H1 (cell line): ENCODE data around the gene SNX33. TPM values are rescaled to one million over a fixed set of nuclear protein-coding genes. Genes with fewer than 3 reads are reported as not detected.
"Not testable (repeated sequence)": the region's sequence is repeated elsewhere in the genome, so short reads cannot be mapped to it uniquely, and the experiment has no call there.

Experiments used
- CTCF ChIA-PET: fragments of 300-600 bp; sonication (Branson Sonifier 250); formaldehyde crosslinking; loops from one replicate; lab custom pipeline; 2021; ENCODE audit not compliant: partially characterized antibody; lab: Charles Lee
- POLR2A ChIA-PET: fragments of 300-600 bp; sonication (Branson Sonifier 250); formaldehyde crosslinking; loops from one replicate; lab custom pipeline; 2021; ENCODE audit warnings: inconsistent platforms; ENCODE audit not compliant: partially characterized antibody; lab: Charles Lee
- DNase-seq, 2 experiments: peaks; one replicate each; pipeline versions ENCODE4 v3.0.0 to v3.0.0-alpha.2; 2010 to 2022; ENCODE audit warnings: low spot score in 2 of 2, low read depth in 1 of 2, mixed read lengths in 1 of 2
- FAIRE-seq: peaks from 2 replicates; lab custom pipeline; 2011; peaks lifted over from hg19 to GRCh38; lab: Jason Lieb, UNC
- H2AFZ ChIP-seq: 2 replicates; pipeline ENCODE4 v1.8.1; 2012; ENCODE audit warnings: low read length, inconsistent platforms
- H2AK5ac ChIP-seq: 2 replicates; pipeline ENCODE4 v1.6.1; 2013; ENCODE audit warnings: low read depth, low read length
- H2BK120ac ChIP-seq: replicated peaks from 2 replicates; pipeline ENCODE3; 2013; ENCODE audit warnings: low read depth, low read length, inconsistent platforms
- H2BK12ac ChIP-seq: 2 replicates; pipeline ENCODE4 v1.6.1; 2013; ENCODE audit warnings: low read depth, low read length
- H2BK15ac ChIP-seq: 2 replicates; pipeline ENCODE4 v1.6.1; 2013; ENCODE audit warnings: low read length
- H2BK20ac ChIP-seq: 2 replicates; pipeline ENCODE4 v1.6.1; 2013; ENCODE audit warnings: low read length
- H2BK5ac ChIP-seq: 2 replicates; pipeline ENCODE4 v1.6.1; 2013; ENCODE audit warnings: low read depth, low read length
- H3K14ac ChIP-seq: 2 replicates; pipeline ENCODE4 v1.6.1; 2013; ENCODE audit warnings: inconsistent platforms; ENCODE audit not compliant: insufficient read length
- H3K18ac ChIP-seq: 2 replicates; pipeline ENCODE4 v1.6.1; 2013; ENCODE audit warnings: low read length; ENCODE audit errors: extremely low read depth
- H3K23ac ChIP-seq: 2 replicates; pipeline ENCODE4 v1.6.1; 2013; ENCODE audit warnings: inconsistent platforms; ENCODE audit not compliant: insufficient read length
- H3K23me2 ChIP-seq: 2 replicates; pipeline ENCODE4 v1.6.1; 2013; ENCODE audit warnings: low read depth, low read length
- H3K27ac ChIP-seq: 2 replicates; pipeline ENCODE4 v1.6.1; 2011; ENCODE audit warnings: low read depth, low read length, inconsistent platforms
- H3K27me3 ChIP-seq, 4 experiments: replicated peaks in 1 of 4; 1 replicate in 1 of 4; 2 replicates in 3 of 4; pipeline versions ENCODE4 v1.6.1 to v1.8.1; 2011 to 2013; ENCODE audit warnings: low read length in 3 of 4, mild to moderate bottlenecking in 3 of 4, inconsistent platforms in 2 of 4, mixed read lengths in 2 of 4, moderate library complexity in 1 of 4; ENCODE audit not compliant: control insufficient read depth in 3 of 4, insufficient read depth in 3 of 4; ENCODE audit errors: extremely low read depth in 1 of 4
- H3K36me3 ChIP-seq, 4 experiments: 2 replicates each; pipeline versions ENCODE4 v1.6.1 to v1.8.1; 2011 to 2013; ENCODE audit warnings: mild to moderate bottlenecking in 4 of 4, low read length in 3 of 4, moderate library complexity in 2 of 4, control low read depth in 1 of 4, inconsistent platforms in 1 of 4; ENCODE audit not compliant: insufficient read depth in 4 of 4, control insufficient read depth in 2 of 4
- H3K4ac ChIP-seq: replicated peaks from 2 replicates; pipeline ENCODE3; 2013; ENCODE audit warnings: low read length, low read depth, mixed read lengths, inconsistent platforms; ENCODE audit not compliant: insufficient read length
- H3K4me1 ChIP-seq, 4 experiments: replicated peaks in 1 of 4; 1 replicate in 1 of 4; 2 replicates in 3 of 4; pipeline versions ENCODE4 v1.6.1 to v1.8.1; 2011 to 2013; ENCODE audit warnings: low read length in 3 of 4, inconsistent platforms in 2 of 4, mixed read lengths in 1 of 4; ENCODE audit not compliant: insufficient read depth in 4 of 4, control insufficient read depth in 3 of 4
- H3K4me2 ChIP-seq, 2 experiments: 2 replicates each; pipeline versions ENCODE4 v1.6.1 to v1.8.1; 2011 to 2013; ENCODE audit warnings: low read depth in 2 of 2, low read length in 2 of 2, control low read depth in 1 of 2, inconsistent platforms in 1 of 2, mild to moderate bottlenecking in 1 of 2; ENCODE audit not compliant: insufficient read depth in 1 of 2
- H3K4me3 ChIP-seq, 4 experiments: fragments of 200-600, 300-600 bp in 1 of 4; sonication (generic), shearing (Covaris generic), sonication (Bioruptor Twin) in 1 of 4; 2 replicates each; pipeline versions ENCODE4 v1.5.1 to v1.8.1; 2011 to 2016; ENCODE audit warnings: low read length in 4 of 4, low read depth in 3 of 4, control low read depth in 2 of 4, inconsistent platforms in 2 of 4, mild to moderate bottlenecking in 2 of 4, mixed read lengths in 1 of 4, moderate library complexity in 1 of 4; ENCODE audit not compliant: insufficient read depth in 2 of 4; ENCODE audit errors: extremely low read depth in 1 of 4
- H3K56ac ChIP-seq: replicated peaks from 2 replicates; pipeline ENCODE3; 2013; ENCODE audit warnings: low read depth, mild to moderate bottlenecking, mixed read lengths, low read length, inconsistent platforms; ENCODE audit not compliant: insufficient read length
- H3K79me1 ChIP-seq: 2 replicates; pipeline ENCODE4 v1.6.1; 2013; ENCODE audit warnings: low read depth, low read length, control low read depth
- H3K79me2 ChIP-seq, 2 experiments: 2 replicates each; pipeline versions ENCODE4 v1.6.1 to v1.8.1; 2012 to 2013; ENCODE audit warnings: low read length in 2 of 2, mild to moderate bottlenecking in 2 of 2, inconsistent platforms in 1 of 2; ENCODE audit not compliant: insufficient read depth in 2 of 2, control insufficient read depth in 1 of 2
- H3K9ac ChIP-seq, 4 experiments: replicated peaks in 1 of 4; 1 replicate in 1 of 4; 2 replicates in 3 of 4; pipeline versions ENCODE4 v1.6.1 to v1.8.1; 2011 to 2013; ENCODE audit warnings: low read depth in 3 of 4, low read length in 3 of 4, control low read depth in 2 of 4, mild to moderate bottlenecking in 2 of 4, moderate library complexity in 2 of 4, inconsistent platforms in 1 of 4; ENCODE audit errors: extremely low read depth in 1 of 4
- H3K9me3 ChIP-seq, 2 experiments: 2 replicates each; pipeline versions ENCODE4 v1.6.1 to v1.8.1; 2012 to 2013; ENCODE audit warnings: mild to moderate bottlenecking in 2 of 2, moderate library complexity in 2 of 2, control low read depth in 1 of 2, inconsistent platforms in 1 of 2, low read depth in 1 of 2, low read length in 1 of 2, mixed read lengths in 1 of 2; ENCODE audit not compliant: insufficient read depth in 2 of 2
- H4K20me1 ChIP-seq, 2 experiments: replicated peaks in 1 of 2; 2 replicates each; pipeline versions ENCODE3 to v1.8.1; 2011 to 2013; ENCODE audit warnings: inconsistent platforms in 2 of 2, low read length in 2 of 2, mild to moderate bottlenecking in 1 of 2; ENCODE audit not compliant: insufficient read depth in 2 of 2, control insufficient read depth in 1 of 2
- H4K5ac ChIP-seq: 2 replicates; pipeline ENCODE4 v1.6.1; 2013; ENCODE audit warnings: low read length, low read depth, mixed read lengths, inconsistent platforms; ENCODE audit not compliant: insufficient read length
- H4K8ac ChIP-seq: 2 replicates; pipeline ENCODE4 v1.8.0; 2013; ENCODE audit warnings: mild to moderate bottlenecking, moderate library complexity, low read length, inconsistent platforms; ENCODE audit not compliant: insufficient read depth; ENCODE audit errors: extremely low read depth
- H4K91ac ChIP-seq: replicated peaks from 2 replicates; pipeline ENCODE3; 2013; ENCODE audit warnings: low read length, mixed read lengths, inconsistent platforms; ENCODE audit not compliant: insufficient read length
- WGBS, 2 experiments: shearing (Covaris generic) in 1 of 2; methylation state at CpG; one replicate each; pipeline versions ENCODE4 v1.1.6 to v1.1.7; 2013 to 2015; ENCODE audit warnings: low lambda C conversion rate in 2 of 2, mixed read lengths in 2 of 2, inconsistent platforms in 1 of 2, low coverage in 1 of 2, missing lambda C conversion rate in 1 of 2; ENCODE audit not compliant: insufficient replicate concordance in 2 of 2, insufficient coverage in 1 of 2, insufficient read length in 1 of 2; ENCODE audit errors: extremely low coverage in 1 of 2, missing lambda C conversion rate in 1 of 2; 5-methylcytosine and 5-hydroxymethylcytosine counted together
- polyA plus RNA-seq, 7 experiments: library from polyadenylated mRNA; depleted of rRNA in 3 of 7; stranded (reverse) in 5 of 7; unstranded in 2 of 7; fragments of >200 nt in 5 of 7; fragments of 200-250 nt in 2 of 7; gene quantifications; 1 replicate in 5 of 7; 2 replicates in 1 of 7; 4 replicates in 1 of 7; pipeline versions ENCODE4 v1.2.1 to v1.2.3, GENCODE V29; 2011 to 2013; ENCODE audit warnings: missing spikeins in 2 of 7, mixed read lengths in 2 of 7
- total RNA-seq: library from RNA; stranded (reverse); fragmentation: NEBNext Ultra II Directional; extraction: Animal tissue kit (Norgen Biotek cat#: 25700); gene quantifications from 2 replicates; pipeline ENCODE4 v1.2.1, GENCODE V29; 2021

SNX33 gene
- total and polyA plus RNA-seq, 2 of the 8 experiments (the other 6 are each of a cell fraction or from before 2014, with no cell fraction given) = 14.3 to 22.9 TPM

DNA sequence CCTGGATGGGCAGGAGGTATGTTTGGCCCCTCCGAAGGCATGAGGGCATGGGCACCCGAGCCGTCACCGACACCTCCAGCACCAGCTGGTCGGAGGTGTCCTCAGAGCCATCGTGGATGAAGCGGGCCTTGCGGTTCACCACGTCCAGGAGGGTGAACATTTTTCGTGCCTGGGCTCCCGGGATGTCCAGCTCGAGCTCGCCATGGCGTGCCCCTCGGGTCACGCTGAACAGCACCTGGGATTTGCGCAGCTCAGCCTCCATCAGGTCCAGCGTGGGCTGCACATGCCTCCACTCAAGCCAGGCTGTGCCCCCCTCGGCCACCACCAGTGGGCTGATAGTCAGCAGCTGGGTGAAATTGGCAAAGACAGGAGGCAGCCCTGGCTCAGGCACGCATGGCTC, 41.7 kb downstream of the SNX33 start:
- H4K20me1 ChIP-seq, H3K27ac ChIP-seq, H3K18ac ChIP-seq, H2AFZ ChIP-seq, H3K4me3 ChIP-seq, H3K27me3 ChIP-seq, H2BK20ac ChIP-seq, DNase-seq, CTCF ChIA-PET, FAIRE-seq, H3K4ac ChIP-seq, H3K4me2 ChIP-seq, POLR2A ChIA-PET, H3K9me3 ChIP-seq, H3K9ac ChIP-seq, H2AK5ac ChIP-seq, H2BK120ac ChIP-seq, H2BK15ac ChIP-seq, H3K36me3 ChIP-seq, H4K91ac ChIP-seq, H4K5ac ChIP-seq, H3K79me2 ChIP-seq, H3K14ac ChIP-seq, H3K79me1 ChIP-seq, H2BK5ac ChIP-seq, H3K56ac ChIP-seq, H3K23me2 ChIP-seq, H4K8ac ChIP-seq, H3K23ac ChIP-seq, H2BK12ac ChIP-seq: not testable (repeated sequence)
- 90% methylated on average over 20 of the region's 20 CpGs; no CpG with 5 or more reads in 1 of the 2 experiments for WGBS, 2 experiments
- peaks cover 2 to 13% (median 6%) of the 10 kb centered on the region in 4 experiments for H3K4me1 ChIP-seq

DNA sequence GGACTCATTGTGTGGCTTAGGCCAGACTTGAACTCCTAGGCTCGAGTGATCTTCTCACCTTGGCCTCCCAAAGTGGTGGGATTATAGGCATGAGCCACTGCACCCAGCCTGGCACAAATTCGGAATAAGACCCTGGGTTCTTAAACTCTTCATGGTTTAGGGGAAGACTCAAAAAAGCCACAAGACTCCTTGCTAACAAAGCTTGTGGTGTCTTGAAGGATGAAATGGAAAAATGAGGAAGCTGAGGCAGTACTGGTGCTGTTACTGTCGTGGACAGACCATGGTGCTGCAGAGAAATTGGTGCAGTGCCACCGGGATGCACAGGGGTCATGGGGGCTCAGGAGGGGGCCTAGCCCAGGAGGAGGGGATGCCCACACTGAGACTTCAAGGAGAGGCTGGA, 44.6 kb downstream of the SNX33 start:
- peaks cover 8 to 22% (median 13%) of the 10 kb centered on the region in 4 experiments for H3K4me1 ChIP-seq
- H3K23me2 ChIP-seq, H3K27ac ChIP-seq, H2BK5ac ChIP-seq, H4K20me1 ChIP-seq, H3K27me3 ChIP-seq, H4K91ac ChIP-seq, H3K4ac ChIP-seq, H4K5ac ChIP-seq, H3K9ac ChIP-seq, POLR2A ChIA-PET, H3K36me3 ChIP-seq, H3K23ac ChIP-seq, H3K79me2 ChIP-seq, H2BK20ac ChIP-seq, H3K4me3 ChIP-seq, H2AFZ ChIP-seq, H3K4me2 ChIP-seq, H4K8ac ChIP-seq, H3K14ac ChIP-seq, FAIRE-seq, H2BK12ac ChIP-seq, H2BK120ac ChIP-seq, H3K56ac ChIP-seq, H3K9me3 ChIP-seq, H2AK5ac ChIP-seq, H3K18ac ChIP-seq, H3K79me1 ChIP-seq, H2BK15ac ChIP-seq, DNase-seq: not testable (repeated sequence)
- WGBS, 2 experiments = 86% methylated on average over 4 of the region's 4 CpGs; no CpG with 5 or more reads in 1 of the 2 experiments
- CTCF ChIA-PET = interaction anchor here (2.1 to 4.0 kb wide), 2 partner anchors 7 to 33 kb away, joined by 5 to 24 read pairs; no protein-coding TSS in a partner anchor
